ENCODE data around the gene MAP3K9.

The MAP3K9 gene

GRCh38 chr14:70685474-70686197, 123.7 kb downstream of the MAP3K9 start:
- DNase-seq: no peak

GRCh38 chr14:70683983-70684382, 125.3 kb downstream of the MAP3K9 start:
- no peak for DNase-seq

GRCh38 chr14:70680748-70681147, 128.6 kb downstream of the MAP3K9 start:
- no peak for DNase-seq

- no peak for DNase-seq
Observed at GRCh38 chr14:70677341-70677740, 132.0 kb downstream of the MAP3K9 start.
